VCaP (cell line): ENCODE data around the gene UNKL.
A peak's percentile ranks its signal among the peaks of the same experiment; 100 is the strongest.

Source experiments
- H3K27ac ChIP-seq: fragments of 450-650 bp; 2 replicates; pipeline ENCODE4 v1.5.1; 2017
- CTCF ChIP-seq: fragments of 450-650 bp; conservative IDR thresholded peaks from 2 replicates; pipeline ENCODE4 v1.5.1; 2017; ENCODE audit warnings: mild to moderate bottlenecking, moderate library complexity

Gene UNKL

GRCh38 chr16:1428511-1428910 lies 14.0 kb upstream of the UNKL start:
- no peak for TF ChIP-seq CTCF
- no peak overlapping the region for H3K27ac ChIP-seq

GRCh38 chr16:1427473-1428461 lies 13.3 kb upstream of the UNKL start:
- no peak overlapping the region for H3K27ac ChIP-seq
- TF ChIP-seq CTCF = no peak

- no peak for TF ChIP-seq CTCF
- H3K27ac ChIP-seq = no peak overlapping the region
Measured at GRCh38 chr16:1426734-1427471, 12.4 kb upstream of the UNKL start.

GRCh38 chr16:1425616-1426370 lies 11.3 kb upstream of the UNKL start:
- H3K27ac ChIP-seq = no peak overlapping the region
- TF ChIP-seq CTCF = no peak

GRCh38 chr16:1424028-1424427 lies 9.5 kb upstream of the UNKL start:
- TF ChIP-seq CTCF = no peak
- H3K27ac ChIP-seq = no peak overlapping the region

- no peak for TF ChIP-seq CTCF
- peak overlapping the region; percentile 87 for H3K27ac ChIP-seq
Measured at GRCh38 chr16:1422076-1422475, 7.6 kb upstream of the UNKL start.

GRCh38 chr16:1420111-1420539 lies 5.6 kb upstream of the UNKL start:
- no peak for TF ChIP-seq CTCF
- peak overlapping the region; percentile 87 for H3K27ac ChIP-seq
